Measurements from ENCODE around the gene PALLD. TPM values are rescaled to one million over a fixed set of nuclear protein-coding genes. Genes with fewer than 3 reads are reported as not detected.

Gene PALLD
- polyA plus RNA-seq, 1 donor from 2014 or later = 20.5 TPM

GRCh38 chr4:168713253-168713652, 216.4 kb downstream of the PALLD start:
- H3K36me3 ChIP-seq (ENCODE audit: insufficient read depth, low read length) = no peaks in the 10 kb centered on the region
- H3K4me3 ChIP-seq (ENCODE audit: low read length) = no peak overlapping the region
- no peak overlapping the region for H2AFZ ChIP-seq (ENCODE audit: low read depth, low read length)
- no peaks in the 10 kb centered on the region for H3K79me2 ChIP-seq (replicated peaks; ENCODE audit: insufficient read depth, low read length)
- no peaks in the 10 kb centered on the region for H4K20me1 ChIP-seq (ENCODE audit: insufficient read depth)
- H3K9me2 ChIP-seq (ENCODE audit: insufficient read depth, low read length) = no peaks in the 10 kb centered on the region
- H3K27ac ChIP-seq (ENCODE audit: low read length) = no peak overlapping the region
- no peak overlapping the region for H3K9ac ChIP-seq (ENCODE audit: low read length)
- H3F3A ChIP-seq (ENCODE audit: insufficient read depth, low read length, poor library complexity, severe bottlenecking) = no peaks in the 10 kb centered on the region
- no peaks in the 10 kb centered on the region for H3K27me3 ChIP-seq (ENCODE audit: insufficient read depth, low read depth, low read length)
- H3K9me3 ChIP-seq (ENCODE audit: low read length) = no peaks in the 10 kb centered on the region
- no peak overlapping the region for H3K4me2 ChIP-seq (ENCODE audit: low read length)
- TF ChIP-seq MXI1 (conservative IDR thresholded peaks at IDR 0.05; ENCODE audit: poor library complexity, severe bottlenecking) = no peak
- no peak for TF ChIP-seq SMC3 (conservative IDR thresholded peaks at IDR 0.05; ENCODE audit: poor library complexity)
- no peak for TF ChIP-seq POLR2AphosphoS5 (IDR thresholded peaks at IDR 0.05)
- no peak for TF ChIP-seq REST (IDR thresholded peaks at IDR 0.05; ENCODE audit: borderline replicate concordance)
- TF ChIP-seq RAD21 (conservative IDR thresholded peaks at IDR 0.05) = no peak
- no peak for TF ChIP-seq TAF1 (IDR thresholded peaks at IDR 0.05; ENCODE audit: low read depth)
- no peak for TF ChIP-seq EZH2 (IDR thresholded peaks at IDR 0.05; ENCODE audit: borderline replicate concordance, insufficient read depth, low read length, poor library complexity, severe bottlenecking)
- TF ChIP-seq CTCF (IDR thresholded peaks at IDR 0.05; ENCODE audit: poor library complexity, severe bottlenecking) = no peak
- no peak for TF ChIP-seq EP300 (conservative IDR thresholded peaks at IDR 0.05; ENCODE audit: poor library complexity, severe bottlenecking)

GRCh38 chr4:168715896-168716295, 219.0 kb downstream of the PALLD start:
- Histone ChIP-seq H3K9ac (ENCODE audit: low read length) (no peak overlapping the region), H3K4me3 (ENCODE audit: low read length) (no peak overlapping the region), H3K9me2 (ENCODE audit: insufficient read depth, low read length) (no peaks in the 10 kb centered on the region), H3K4me2 (ENCODE audit: low read length) (no peak overlapping the region), H3K27me3 (ENCODE audit: insufficient read depth, low read depth, low read length) (no peaks in the 10 kb centered on the region), H3K36me3 (ENCODE audit: insufficient read depth, low read length) (no peaks in the 10 kb centered on the region), H3F3A (ENCODE audit: insufficient read depth, low read length, poor library complexity, severe bottlenecking) (no peaks in the 10 kb centered on the region), H3K79me2 (replicated peaks; ENCODE audit: insufficient read depth, low read length) (no peaks in the 10 kb centered on the region), H2AFZ (ENCODE audit: low read depth, low read length) (no peak overlapping the region), H4K20me1 (ENCODE audit: insufficient read depth) (no peaks in the 10 kb centered on the region), H3K27ac (ENCODE audit: low read length) (no peak overlapping the region), H3K9me3 (ENCODE audit: low read length) (no peaks in the 10 kb centered on the region)
- TF ChIP-seq MXI1 (conservative IDR thresholded peaks at IDR 0.05; ENCODE audit: poor library complexity, severe bottlenecking) (no peak), EP300 (conservative IDR thresholded peaks at IDR 0.05; ENCODE audit: poor library complexity, severe bottlenecking) (no peak), POLR2AphosphoS5 (IDR thresholded peaks at IDR 0.05) (no peak), TAF1 (IDR thresholded peaks at IDR 0.05; ENCODE audit: low read depth) (no peak), CTCF (IDR thresholded peaks at IDR 0.05; ENCODE audit: poor library complexity, severe bottlenecking) (no peak), EZH2 (IDR thresholded peaks at IDR 0.05; ENCODE audit: borderline replicate concordance, insufficient read depth, low read length, poor library complexity, severe bottlenecking) (no peak), REST (IDR thresholded peaks at IDR 0.05; ENCODE audit: borderline replicate concordance) (no peak), SMC3 (conservative IDR thresholded peaks at IDR 0.05; ENCODE audit: poor library complexity) (no peak), RAD21 (conservative IDR thresholded peaks at IDR 0.05) (no peak)
